H1 (cell line): ENCODE data around the gene TCHH. TPM values are rescaled to one million over a fixed set of nuclear protein-coding genes. Genes with fewer than 3 reads are reported as not detected.

Experiments used
- HDAC2 ChIP-seq, 2 experiments: fragments of 300-600 bp in 1 of 2; sonication (generic) in 1 of 2; IDR thresholded peaks; 2 replicates each; pipeline ENCODE4 v1.6.1; 2011 to 2012; ENCODE audit warnings: low read depth in 2 of 2, low read length in 2 of 2, mild to moderate bottlenecking in 2 of 2, moderate library complexity in 2 of 2, borderline replicate concordance in 1 of 2, inconsistent platforms in 1 of 2
- HDAC6 ChIP-seq: IDR thresholded peaks from one replicate; pipeline ENCODE4 v1.7.1; 2012; ENCODE audit warnings: low read depth, mild to moderate bottlenecking, inconsistent platforms, low read length, moderate library complexity
- NRF1 ChIP-seq: IDR thresholded peaks from 2 replicates; pipeline ENCODE4 v1.6.1; 2011; ENCODE audit warnings: mild to moderate bottlenecking, low read depth, low read length, improper control_type of control experiment
- SAP30 ChIP-seq: fragments of 300-600 bp; sonication (generic); IDR thresholded peaks from 2 replicates; pipeline ENCODE4 v1.7.1; 2012; ENCODE audit warnings: low read length, moderate library complexity, mild to moderate bottlenecking, inconsistent platforms; ENCODE audit not compliant: insufficient read depth, insufficient replicate concordance
- TAF7 ChIP-seq: optimal IDR thresholded peaks from 2 replicates; pipeline ENCODE3; 2011; ENCODE audit warnings: low read depth, mild to moderate bottlenecking, inconsistent platforms, low read length, moderate library complexity, borderline replicate concordance
- polyA plus RNA-seq, 7 experiments: library from polyadenylated mRNA; depleted of rRNA in 3 of 7; stranded (reverse) in 5 of 7; unstranded in 2 of 7; fragments of >200 nt in 5 of 7; fragments of 200-250 nt in 2 of 7; gene quantifications; 1 replicate in 5 of 7; 2 replicates in 1 of 7; 4 replicates in 1 of 7; pipeline versions ENCODE4 v1.2.1 to v1.2.3, GENCODE V29; 2011 to 2013; ENCODE audit warnings: missing spikeins in 2 of 7, mixed read lengths in 2 of 7
- total RNA-seq: library from RNA; stranded (reverse); fragmentation: NEBNext Ultra II Directional; extraction: Animal tissue kit (Norgen Biotek cat#: 25700); gene quantifications from 2 replicates; pipeline ENCODE4 v1.2.1, GENCODE V29; 2021

The TCHH gene
- total and polyA plus RNA-seq, 2 of the 8 experiments (the other 6 are each of a cell fraction or from before 2014, with no cell fraction given), result 0.02 to 0.07 TPM

DNA sequence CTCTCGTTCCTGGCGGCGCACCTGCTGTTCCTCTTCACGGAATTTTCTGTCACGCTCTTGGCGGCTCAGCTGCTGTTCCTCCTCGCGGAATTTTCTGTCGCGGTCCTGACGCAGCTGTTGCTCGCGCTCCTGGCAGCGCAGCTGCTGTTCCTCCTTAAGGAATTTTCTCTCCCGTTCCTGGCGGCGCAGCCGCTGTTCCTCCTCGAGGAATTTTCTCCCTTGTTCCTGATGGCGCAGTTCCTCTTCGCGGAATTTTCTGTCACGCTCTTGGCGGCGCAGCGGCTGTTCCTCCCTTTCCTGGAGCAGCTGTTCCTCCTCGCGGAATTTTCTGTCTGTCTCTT, 6.4 kb downstream of the TCHH start (continued):
- TF ChIP-seq SAP30 (no peak), NRF1 (no peak), HDAC6 (no peak), HDAC2 (IDR thresholded peaks at IDR 0.05; ENCODE audit: borderline replicate concordance in 1 of 2, low read depth in 2 of 2, low read length in 2 of 2) (no peak), TAF7 (no peak)
